Cardiac septum (tissue), 1 donor: Measurements from ENCODE around the gene RABGAP1L. TPM values are rescaled to one million over a fixed set of nuclear protein-coding genes. Genes with fewer than 3 reads are reported as not detected.
A peak's percentile ranks its signal among the peaks of the same experiment; 100 is the strongest.

Experiments
- DNase-seq: peaks from one replicate; pipeline ENCODE4 v3.0.0-alpha.2; 2020; ENCODE audit warnings: low spot score
- intact Hi-C: fragments of 100-400 bp; cut with DNase I; formaldehyde crosslinking; loops from one replicate; pipeline ENCODE4 v1.14.0; 2022
- total RNA-seq: library from RNA; stranded (reverse); fragmentation: NEBNext Ultra II Directional; extraction: Animal tissue kit (Norgen Biotek cat#: 25700); gene quantifications from one replicate; pipeline ENCODE4 v1.2.1, GENCODE V29; 2021
- donor health status: DM: no; HTN: no; CAD: no.

Gene RABGAP1L
- total RNA-seq, 1 donor from 2014 or later = 109 TPM

GRCh38 chr1:174974711-174975119 lies 815.4 kb downstream of the RABGAP1L start:
- no peak for DNase-seq
- intact Hi-C loops = no loop called here

- DNase-seq = no peak
- intact Hi-C loops = no loop called here
Observed at GRCh38 chr1:174975764-174976163, 816.4 kb downstream of the RABGAP1L start.

GRCh38 chr1:174976436-174977108 lies 817.3 kb downstream of the RABGAP1L start:
- no peak for DNase-seq
- intact Hi-C loops = no loop called here

- intact Hi-C loops = no loop called here
- no peak for DNase-seq
Observed at GRCh38 chr1:174982971-174983689, 823.8 kb downstream of the RABGAP1L start.

- intact Hi-C loops = loop anchor here (1.0 kb wide), 1 partner anchor 215 kb away; no protein-coding TSS in a partner anchor
- DNase-seq = no peak
Observed at GRCh38 chr1:174984952-174985351, 825.6 kb downstream of the RABGAP1L start.

GRCh38 chr1:174988539-174988938 lies 829.2 kb downstream of the RABGAP1L start:
- intact Hi-C loops = no loop called here
- no peak for DNase-seq

- intact Hi-C loops = no loop called here
- no peak for DNase-seq
Observed at GRCh38 chr1:174988986-174989385, 829.7 kb downstream of the RABGAP1L start.

- intact Hi-C loops = loop anchor here (10.0 kb wide), 1 partner anchor 725 kb away; no protein-coding TSS in a partner anchor
- no peak for DNase-seq
Observed at GRCh38 chr1:174989536-174990220, 830.4 kb downstream of the RABGAP1L start.

GRCh38 chr1:174990382-174990999 lies 831.2 kb downstream of the RABGAP1L start:
- no peak for DNase-seq
- intact Hi-C loops = loop anchor here (10.0 kb wide), 1 partner anchor 726 kb away; no protein-coding TSS in a partner anchor

- intact Hi-C loops = loop anchor here (10.0 kb wide), 1 partner anchor 727 kb away; no protein-coding TSS in a partner anchor
- DNase-seq = no peak
Observed at GRCh38 chr1:174991473-174991872, 832.2 kb downstream of the RABGAP1L start.

GRCh38 chr1:174995121-174995520 lies 835.8 kb downstream of the RABGAP1L start:
- intact Hi-C loops = loop anchor here (5.0 to 10.0 kb wide), 2 partner anchors 730 to 1128 kb away; partner anchors contain the start of genes GAS5 and ZBTB37
- no peak for DNase-seq

GRCh38 chr1:174995916-174996315 lies 836.6 kb downstream of the RABGAP1L start:
- intact Hi-C loops = loop anchor here (5.0 to 10.0 kb wide), 2 partner anchors 731 to 1129 kb away; partner anchors contain the start of genes GAS5 and ZBTB37
- no peak for DNase-seq

- intact Hi-C loops = loop anchor here (5.0 to 10.0 kb wide), 2 partner anchors 732 to 1129 kb away; partner anchors contain the start of genes GAS5 and ZBTB37
- no peak for DNase-seq
Observed at GRCh38 chr1:174996476-174996875, 837.2 kb downstream of the RABGAP1L start.

GRCh38 chr1:174997041-174997440 lies 837.7 kb downstream of the RABGAP1L start:
- no peak for DNase-seq
- intact Hi-C loops = loop anchor here (5.0 to 10.0 kb wide), 2 partner anchors 732 to 1130 kb away; partner anchors contain the start of genes GAS5 and ZBTB37

- intact Hi-C loops = loop anchor here (1.0 to 10.0 kb wide), 3 partner anchors 25 to 1131 kb away; partner anchors contain the start of genes GAS5, MRPS14 and ZBTB37
- no peak for DNase-seq
Observed at GRCh38 chr1:174998569-174999215, 839.4 kb downstream of the RABGAP1L start.

GRCh38 chr1:174999216-174999935 lies 840.1 kb downstream of the RABGAP1L start:
- DNase-seq = peak; percentile 99
- intact Hi-C loops = loop anchor here (1.0 to 10.0 kb wide), 3 partner anchors 24 to 1132 kb away; partner anchors contain the start of genes GAS5, MRPS14 and ZBTB37

GRCh38 chr1:174999936-175000696 lies 840.8 kb downstream of the RABGAP1L start, which contains the start of gene CACYBP:
Gene CACYBP (plus strand): TSS chr1:174999947. CDS start chr1:175000181, 234 bp downstream.
- peak; percentile 78 for DNase-seq
- intact Hi-C loops = loop anchor here (1.0 to 10.0 kb wide), 3 partner anchors 23 to 1133 kb away; partner anchors contain the start of genes GAS5, MRPS14 and ZBTB37
